Lower leg skin (tissue), 3 donors: ENCODE data around the gene PRKAR1A.

Experiments
- POLR2A ChIP-seq, 2 donors: fragments of 450-650 bp; IDR thresholded peaks; one replicate each; pipeline ENCODE4 v1.6.1; 2016 to 2017; ENCODE audit warnings: antibody characterized with exemption in 2 of 2, mild to moderate bottlenecking in 1 of 2, moderate library complexity in 1 of 2
- TF ChIP-seq, protein P1 (sequence below), 3 donors: fragments of 450-650 bp; IDR thresholded peaks; one replicate each; pipeline ENCODE4 v1.5.1; 2016; ENCODE audit warnings: antibody characterized with exemption in 3 of 3, mild to moderate bottlenecking in 3 of 3, moderate library complexity in 2 of 3

- no peak for TF ChIP-seq POLR2A (IDR thresholded peaks at IDR 0.05)
- TF ChIP-seq, protein P1, sequence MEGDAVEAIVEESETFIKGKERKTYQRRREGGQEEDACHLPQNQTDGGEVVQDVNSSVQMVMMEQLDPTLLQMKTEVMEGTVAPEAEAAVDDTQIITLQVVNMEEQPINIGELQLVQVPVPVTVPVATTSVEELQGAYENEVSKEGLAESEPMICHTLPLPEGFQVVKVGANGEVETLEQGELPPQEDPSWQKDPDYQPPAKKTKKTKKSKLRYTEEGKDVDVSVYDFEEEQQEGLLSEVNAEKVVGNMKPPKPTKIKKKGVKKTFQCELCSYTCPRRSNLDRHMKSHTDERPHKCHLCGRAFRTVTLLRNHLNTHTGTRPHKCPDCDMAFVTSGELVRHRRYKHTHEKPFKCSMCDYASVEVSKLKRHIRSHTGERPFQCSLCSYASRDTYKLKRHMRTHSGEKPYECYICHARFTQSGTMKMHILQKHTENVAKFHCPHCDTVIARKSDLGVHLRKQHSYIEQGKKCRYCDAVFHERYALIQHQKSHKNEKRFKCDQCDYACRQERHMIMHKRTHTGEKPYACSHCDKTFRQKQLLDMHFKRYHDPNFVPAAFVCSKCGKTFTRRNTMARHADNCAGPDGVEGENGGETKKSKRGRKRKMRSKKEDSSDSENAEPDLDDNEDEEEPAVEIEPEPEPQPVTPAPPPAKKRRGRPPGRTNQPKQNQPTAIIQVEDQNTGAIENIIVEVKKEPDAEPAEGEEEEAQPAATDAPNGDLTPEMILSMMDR (IDR thresholded peaks at IDR 0.05), result no peak
Measured at GRCh38 chr17:68514831-68515635, 2.8 kb downstream of the PRKAR1A start.
